HG02852 (cell line): ENCODE measurements around the gene FNDC11.
"Not testable (repeated sequence)": the region's sequence is repeated elsewhere in the genome, so short reads cannot be mapped to it uniquely, and the experiment has no call there.

Experiments
- ATAC-seq: cut with Tn5 transposase; IDR thresholded peaks from one replicate; pipeline ENCODE4 v1.9.1; 2021; ENCODE audit warnings: mild to moderate bottlenecking, moderate library complexity; ENCODE audit not compliant: unreplicated experiment

The FNDC11 gene

GRCh38 chr20:63553933-63554290 lies at the start of gene FNDC11:
TSS of gene FNDC11 (plus strand) at chr20:63554159. CDS start at chr20:63555664, 1,505 bp downstream.
- peak; percentile 20 for ATAC-seq

DNA sequence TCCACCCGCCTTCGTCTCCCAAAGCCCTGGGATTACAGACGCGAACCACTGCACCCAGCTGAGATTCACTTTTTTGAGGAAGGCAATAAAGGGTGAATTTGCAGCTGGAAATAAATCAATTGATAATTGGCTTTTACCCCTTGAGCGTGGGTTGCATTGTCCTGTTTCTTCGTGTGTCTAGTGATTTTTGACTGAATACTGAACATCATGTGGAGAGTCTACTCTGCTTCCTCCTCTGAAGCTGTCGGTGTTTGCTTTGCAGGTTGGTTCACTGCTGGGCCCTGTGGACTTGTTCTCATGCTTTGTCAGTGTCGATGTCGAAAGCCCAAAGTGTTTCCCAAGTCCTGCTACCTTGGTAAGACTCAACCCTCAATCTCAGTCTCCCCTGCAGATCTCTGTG lies 49.3 kb upstream of the FNDC11 start:
- ATAC-seq = no peak

- no peak for ATAC-seq
Measured at GRCh38 chr20:63505281-63505680, 48.7 kb upstream of the FNDC11 start.

- ATAC-seq = no peak
Measured at GRCh38 chr20:63505723-63506122, 48.2 kb upstream of the FNDC11 start.

DNA sequence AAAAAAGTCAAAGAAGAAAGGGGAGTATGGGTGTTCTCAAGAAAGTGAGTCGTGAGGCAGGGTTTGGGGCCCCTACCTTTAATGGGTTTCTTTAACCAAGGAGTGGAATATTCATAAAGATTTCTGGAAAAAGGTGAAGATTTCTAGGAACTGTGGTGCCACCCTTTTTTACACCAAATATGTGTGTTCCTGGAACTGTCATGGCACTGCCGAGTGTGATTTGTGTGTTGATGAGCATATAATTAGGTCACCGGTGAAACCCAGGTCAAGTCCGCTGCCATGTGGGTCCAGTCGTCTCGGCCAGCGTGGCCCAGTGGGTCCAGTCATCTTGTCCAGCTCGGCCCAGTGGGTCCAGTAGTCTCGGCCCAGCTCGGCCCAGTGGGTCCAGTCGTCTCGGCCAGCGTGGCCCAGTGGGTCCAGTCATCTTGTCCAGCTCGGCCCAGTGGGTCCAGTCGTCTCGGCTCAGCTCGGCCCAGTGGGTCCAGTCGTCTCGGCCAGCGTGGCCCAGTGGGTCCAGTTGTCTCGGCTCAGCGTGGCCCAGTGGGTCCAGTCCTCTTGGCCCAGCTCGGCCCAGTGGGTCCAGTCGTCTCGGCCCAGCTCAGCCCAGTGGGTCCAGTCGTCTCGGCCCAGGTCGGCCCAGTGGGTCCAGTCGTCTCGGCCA lies 46.7 kb upstream of the FNDC11 start:
- no peak for ATAC-seq

DNA sequence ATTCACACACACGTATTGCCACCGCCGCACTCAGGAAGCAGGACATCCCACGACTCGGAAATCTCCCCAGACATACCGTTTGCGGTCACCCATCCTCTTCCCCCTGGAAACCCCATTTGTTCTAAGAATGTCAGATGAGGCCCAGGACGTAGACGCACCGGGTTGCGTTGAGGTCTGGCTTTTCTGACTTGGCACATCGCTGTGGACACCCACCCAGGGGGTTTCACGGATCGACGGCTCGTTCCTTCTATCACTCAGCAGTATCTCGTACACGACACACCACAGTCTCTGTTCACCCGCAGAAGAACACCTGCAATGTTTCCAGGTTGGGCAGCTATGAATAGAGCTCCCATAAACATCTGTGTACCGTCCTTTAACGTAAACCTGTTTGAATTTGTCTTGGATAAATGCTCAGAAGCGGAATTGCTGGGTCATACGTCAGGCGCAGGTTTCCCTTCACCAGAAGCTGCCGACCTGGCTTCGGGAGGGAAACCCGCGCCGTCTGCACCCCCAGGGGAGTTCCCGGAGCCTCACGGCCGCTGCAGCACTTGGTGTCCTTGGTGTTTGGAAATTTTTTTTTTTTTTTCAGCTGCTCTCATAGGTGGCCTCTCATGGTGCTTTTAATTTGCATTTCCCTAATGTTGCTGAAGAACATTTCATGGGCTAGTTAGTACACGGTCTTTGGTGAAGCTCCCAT lies 45.7 kb upstream of the FNDC11 start:
- ATAC-seq = no peak

DNA sequence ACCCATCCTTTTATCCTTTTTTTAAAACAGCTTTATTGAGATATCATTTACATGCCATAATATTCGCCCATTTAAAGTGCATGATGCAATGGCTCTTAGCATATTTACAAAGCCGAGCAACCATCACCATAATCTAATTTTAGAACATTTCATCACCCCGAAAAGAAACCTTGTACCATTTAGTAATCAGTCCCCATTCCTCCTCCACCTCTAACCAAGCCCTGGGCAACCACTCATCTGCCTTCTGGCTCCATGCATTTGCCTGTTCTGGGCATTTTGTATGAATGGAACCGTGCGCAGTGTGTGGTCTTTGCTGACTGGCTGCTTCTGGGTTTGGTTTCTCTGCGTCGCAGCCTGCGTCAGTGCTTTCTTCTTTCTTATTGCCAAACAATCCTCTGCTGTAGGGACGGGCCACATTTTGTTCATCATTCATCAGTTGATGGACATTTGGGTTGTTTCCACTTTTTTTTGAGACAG lies 44.8 kb upstream of the FNDC11 start:
- no peak for ATAC-seq

DNA sequence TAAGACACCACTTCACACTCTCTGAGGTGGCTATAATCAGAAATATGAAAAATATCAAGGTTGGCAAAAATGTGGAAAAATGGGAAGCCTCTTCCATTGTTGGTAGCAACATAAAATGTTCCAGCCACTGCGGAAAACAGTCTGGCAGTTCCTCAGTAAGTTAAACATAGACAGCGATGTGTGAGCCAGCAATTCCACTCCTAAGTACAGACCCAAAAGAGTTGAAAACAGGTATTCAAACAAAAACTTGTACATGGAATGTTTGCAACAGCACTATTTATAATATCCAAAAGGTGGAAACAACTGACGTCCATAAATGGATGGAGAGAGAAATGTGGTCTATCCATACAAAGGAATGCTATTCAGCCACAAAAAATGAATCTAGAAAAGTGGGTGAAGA lies 40.8 kb upstream of the FNDC11 start:
- no peak for ATAC-seq

DNA sequence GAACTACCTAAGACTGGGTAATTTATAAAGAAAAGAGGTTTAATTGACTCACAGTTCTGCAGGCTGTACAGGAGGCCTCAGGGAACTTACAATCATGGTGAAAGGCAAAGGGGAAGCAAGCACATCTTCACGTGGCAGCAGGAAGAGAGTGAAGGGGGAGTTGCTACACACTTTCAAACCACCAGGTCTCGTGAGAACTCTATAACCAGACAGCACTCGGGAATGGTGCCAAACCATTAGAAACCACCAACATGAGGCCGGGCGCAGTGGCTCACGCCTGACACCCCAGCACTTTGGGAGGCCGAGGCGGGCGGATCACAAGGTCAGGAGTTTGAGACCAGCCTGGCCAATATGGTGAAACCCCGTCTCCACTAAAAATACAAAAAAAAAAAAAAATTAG lies 39.4 kb upstream of the FNDC11 start:
- ATAC-seq = not testable (repeated sequence)

DNA sequence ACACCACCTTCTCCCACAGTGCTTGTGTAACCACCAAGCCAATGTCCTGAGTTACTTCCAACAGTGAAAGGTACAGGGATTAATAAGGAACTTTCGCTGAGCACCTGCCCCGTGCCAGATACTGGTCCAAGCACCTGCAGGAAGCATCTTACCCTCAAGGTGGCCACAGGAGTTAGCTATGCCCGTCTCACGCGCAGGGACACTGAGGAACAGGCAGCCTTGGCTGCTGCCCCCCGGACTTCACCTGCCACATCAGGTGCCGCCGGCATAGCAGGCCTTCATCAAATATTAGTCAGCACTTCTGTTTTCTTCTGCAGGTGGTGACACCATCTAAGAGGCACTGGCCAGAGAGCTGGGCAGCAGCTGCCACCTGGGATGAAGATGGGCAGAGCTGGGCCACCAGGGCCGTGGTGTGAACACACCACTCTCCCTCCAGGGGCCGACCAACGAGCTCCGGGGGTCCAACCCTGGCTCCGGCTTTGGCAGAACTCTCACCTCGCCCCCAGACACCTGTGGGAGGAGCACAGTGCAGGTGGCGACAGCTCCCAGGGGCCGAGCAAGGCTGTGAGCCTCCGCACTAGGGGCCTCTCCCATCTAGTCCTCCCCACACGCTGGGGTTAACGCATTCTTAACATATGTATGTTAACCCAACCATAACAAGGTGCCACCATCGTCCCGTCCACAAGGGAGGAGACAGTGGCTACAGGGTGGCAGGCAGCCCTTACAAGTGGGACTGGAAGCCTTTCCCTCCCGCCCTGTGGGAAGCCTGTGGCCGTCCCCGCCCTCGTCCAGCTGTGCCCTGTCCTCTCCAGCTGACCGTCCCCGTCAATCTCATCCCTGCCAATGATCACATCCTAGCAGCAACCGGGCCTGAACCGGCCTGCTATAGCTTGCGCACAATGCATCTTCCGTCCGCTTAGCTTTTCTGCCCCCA lies 36.3 kb upstream of the FNDC11 start:
- no peak for ATAC-seq

DNA sequence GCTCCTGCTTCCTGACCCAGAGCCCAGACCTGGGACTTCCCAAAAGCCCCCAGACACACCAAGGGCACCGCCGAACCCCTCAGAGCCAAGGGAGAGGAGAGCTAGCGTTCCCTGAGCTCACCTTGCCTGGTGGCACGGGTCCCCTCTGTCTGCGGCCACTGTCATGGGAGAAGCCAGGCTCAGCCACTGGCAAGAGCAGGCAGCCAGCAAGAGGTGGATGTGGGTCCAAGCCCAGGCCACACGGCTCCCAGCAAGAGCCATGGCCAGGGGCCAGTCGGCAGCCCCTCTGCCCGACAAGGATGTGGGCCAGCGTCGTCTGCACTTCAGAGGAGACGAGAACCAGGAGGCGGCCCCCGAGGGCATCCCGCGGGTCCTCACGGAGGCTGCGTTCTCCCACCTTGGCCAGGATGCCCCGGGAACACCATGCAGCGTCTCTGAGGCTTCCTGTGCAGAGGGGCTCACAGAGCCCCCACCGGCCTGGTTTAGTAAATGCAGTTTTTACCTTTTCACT lies 35.6 kb upstream of the FNDC11 start:
- ATAC-seq = no peak

DNA sequence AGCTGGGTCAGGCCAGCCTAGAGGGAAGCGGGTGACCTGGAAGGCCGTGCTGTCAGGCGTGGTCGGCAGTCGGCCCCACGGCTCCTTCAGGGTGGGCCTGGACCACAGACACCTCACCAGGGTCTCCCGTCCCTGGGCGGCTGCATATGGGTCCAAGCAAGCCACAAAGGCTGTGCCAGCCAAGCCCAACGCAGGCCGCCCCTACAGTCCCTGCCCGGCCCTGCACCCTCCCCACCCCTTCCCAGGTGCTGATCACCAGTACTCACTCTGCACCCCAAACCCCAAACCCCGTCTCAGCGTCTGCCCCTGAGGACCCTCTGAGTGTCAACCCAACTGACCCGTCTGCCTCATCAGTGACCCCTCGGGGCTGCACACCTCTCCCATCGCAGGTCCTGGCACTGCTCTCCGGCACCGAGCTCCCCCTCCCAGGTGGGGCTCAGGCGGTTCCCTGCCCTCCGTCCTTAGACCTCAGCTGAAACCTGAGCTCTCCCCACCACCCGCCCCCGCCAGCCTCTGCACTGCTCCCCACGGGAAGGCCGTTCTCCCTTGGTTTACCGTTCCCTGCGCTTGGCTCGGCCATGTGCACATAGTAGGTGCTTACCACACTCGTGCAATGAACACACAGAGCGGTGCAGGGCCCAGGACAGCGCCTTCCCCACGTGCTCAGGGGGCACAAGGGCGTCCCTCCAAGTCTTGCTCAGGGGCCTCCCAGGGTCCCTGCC lies 34.9 kb upstream of the FNDC11 start:
- no peak for ATAC-seq

GRCh38 chr20:63519668-63520503 lies 34.1 kb upstream of the FNDC11 start:
- ATAC-seq = peak; percentile 34

DNA sequence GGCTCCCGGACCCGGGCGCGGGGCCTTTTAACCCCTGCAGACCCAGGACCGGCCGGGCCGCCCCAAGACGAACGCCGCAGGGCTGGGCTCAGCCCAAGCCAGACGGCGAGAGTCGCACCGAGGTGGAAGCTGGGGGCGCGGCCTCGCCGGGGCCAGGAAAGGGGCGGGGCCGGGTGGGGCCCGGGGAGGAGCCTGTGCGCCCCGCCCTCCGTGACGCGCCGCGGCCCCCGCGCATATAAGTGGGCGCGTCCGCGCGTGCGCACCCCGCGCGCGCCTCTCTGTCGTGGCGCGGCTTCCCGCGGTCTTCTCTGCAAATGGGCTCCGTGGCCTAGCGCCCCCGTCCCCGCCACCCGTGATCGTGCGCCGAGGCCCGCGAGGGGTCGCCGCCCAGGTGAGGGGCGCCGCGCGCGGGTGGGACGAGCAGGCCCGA lies 33.4 kb upstream of the FNDC11 start, which contains the start of gene PPDPF:
Gene PPDPF, plus strand, starts transcription at position 262 of the 430 bp plus-strand sequence. CDS start 544 bp downstream, outside the sequence.
- ATAC-seq = peak; percentile 65

DNA sequence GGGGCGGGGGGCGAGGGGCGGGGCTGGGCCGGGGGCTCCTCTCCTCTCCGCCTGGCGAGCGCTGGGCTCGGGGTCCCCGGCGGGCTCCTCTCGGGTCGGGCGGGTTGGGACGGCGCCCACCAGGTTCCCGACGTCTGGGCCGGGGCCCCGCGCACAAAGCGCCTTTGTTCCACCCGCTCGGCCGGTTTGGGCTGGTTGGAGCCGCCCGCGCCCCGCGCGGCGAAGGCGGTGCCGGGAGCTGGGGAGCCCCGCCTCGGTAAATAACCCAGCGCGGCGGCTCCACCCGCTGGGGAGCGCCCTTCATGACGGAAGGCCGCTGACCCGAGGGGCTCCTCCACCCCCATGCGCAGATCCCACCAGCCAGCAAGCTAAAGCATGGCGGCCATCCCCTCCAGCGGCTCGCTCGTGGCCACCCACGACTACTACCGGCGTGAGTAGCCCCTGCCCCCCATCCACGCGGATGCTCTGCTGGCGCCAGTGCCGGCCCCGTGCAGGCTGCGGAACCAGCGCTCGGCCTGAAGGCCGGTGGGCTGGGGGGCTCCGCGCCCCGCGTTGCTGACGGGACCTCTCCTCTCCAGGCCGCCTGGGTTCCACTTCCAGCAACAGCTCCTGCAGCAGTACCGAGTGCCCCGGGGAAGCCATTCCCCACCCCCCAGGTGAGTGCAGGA lies 32.9 kb upstream of the FNDC11 start:
- peak; percentile 54 for ATAC-seq

GRCh38 chr20:63521602-63522001 lies 32.4 kb upstream of the FNDC11 start:
- ATAC-seq = no peak

- ATAC-seq = no peak
Measured at GRCh38 chr20:63522091-63522868, 31.7 kb upstream of the FNDC11 start.

GRCh38 chr20:63522981-63523611 lies 30.9 kb upstream of the FNDC11 start:
- no peak for ATAC-seq
